GM20431 (cell line): ENCODE measurements around the gene SUMO4.

Source experiments
- in situ Hi-C: fragments of 300-500 bp; cut with MseI, MboI; formaldehyde crosslinking; loops from one replicate; pipeline ENCODE4 v1.15.0; 2020; ENCODE audit warnings: low sequenced_read_pairs; ENCODE audit not compliant: unreplicated experiment

Gene SUMO4

DNA sequence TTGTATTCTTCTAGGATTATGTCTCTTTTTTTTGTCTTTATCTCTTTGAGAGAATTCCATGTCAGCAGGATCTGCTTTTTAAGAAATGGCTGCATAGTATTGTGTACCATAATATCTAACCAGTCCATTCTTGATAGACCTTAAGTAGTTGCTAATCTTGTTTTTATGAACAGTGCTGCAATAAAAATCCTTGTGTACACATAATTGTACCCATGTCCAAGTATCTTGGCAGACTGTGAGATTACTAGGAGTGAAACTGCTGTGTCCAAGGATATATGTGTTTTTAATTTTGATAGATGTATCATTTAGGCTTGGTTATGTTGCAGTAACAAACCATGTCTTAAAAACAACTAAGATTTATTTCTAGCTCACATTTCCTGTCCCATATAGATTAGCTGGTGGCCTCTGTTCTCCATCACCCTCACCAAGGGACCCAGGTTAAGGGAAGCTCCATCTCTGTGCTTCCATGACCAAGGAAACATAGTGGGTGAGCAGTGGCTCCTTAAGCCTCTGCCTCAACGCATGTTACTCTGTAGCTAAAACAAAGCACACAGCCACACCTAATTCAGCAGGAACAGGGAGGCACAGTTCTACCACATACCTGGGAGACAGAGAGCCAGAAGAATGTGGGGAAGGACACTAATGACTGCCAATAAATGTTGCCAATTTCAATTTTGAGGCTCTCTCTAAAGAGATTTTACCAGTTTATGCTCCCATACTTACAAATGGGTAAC lies 12.1 kb upstream of the SUMO4 start:
- in situ Hi-C loops, result no loop called here

DNA sequence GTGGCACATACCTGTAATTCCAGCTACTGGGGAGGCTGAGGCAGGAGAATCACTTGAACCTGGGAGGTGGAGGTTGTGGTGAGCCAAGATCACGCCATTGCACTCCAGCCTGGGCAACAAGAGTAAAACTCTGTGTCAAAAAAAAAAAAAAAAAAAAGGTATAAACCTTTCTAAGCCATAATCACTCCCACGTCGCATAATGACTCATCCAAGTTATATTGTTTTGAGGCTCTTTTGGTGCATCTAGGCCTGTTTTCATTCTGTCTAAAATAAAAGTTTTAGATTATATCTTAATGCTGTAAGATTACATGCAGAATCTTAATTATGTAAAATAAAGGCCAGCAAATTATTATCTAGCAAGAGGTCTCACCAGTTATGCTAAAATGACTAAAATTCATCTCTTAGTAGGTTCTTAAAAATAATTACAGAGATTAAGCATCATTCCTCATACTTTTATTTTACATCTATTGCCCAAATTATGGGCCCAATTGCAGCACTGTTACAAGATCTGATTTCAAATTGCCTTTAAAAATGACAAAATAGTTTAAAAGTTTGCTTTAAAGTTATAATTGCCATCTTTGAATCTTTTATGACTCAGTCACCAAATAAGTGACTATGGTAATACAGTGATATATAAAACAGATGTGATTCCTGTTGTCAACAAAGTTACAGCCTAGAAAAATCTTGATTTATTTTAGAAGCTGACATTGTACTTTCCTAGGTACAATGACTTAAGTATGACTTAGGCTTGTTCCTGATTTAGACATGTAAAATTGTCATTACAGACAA lies 10.4 kb upstream of the SUMO4 start:
- in situ Hi-C loops, result no loop called here

DNA sequence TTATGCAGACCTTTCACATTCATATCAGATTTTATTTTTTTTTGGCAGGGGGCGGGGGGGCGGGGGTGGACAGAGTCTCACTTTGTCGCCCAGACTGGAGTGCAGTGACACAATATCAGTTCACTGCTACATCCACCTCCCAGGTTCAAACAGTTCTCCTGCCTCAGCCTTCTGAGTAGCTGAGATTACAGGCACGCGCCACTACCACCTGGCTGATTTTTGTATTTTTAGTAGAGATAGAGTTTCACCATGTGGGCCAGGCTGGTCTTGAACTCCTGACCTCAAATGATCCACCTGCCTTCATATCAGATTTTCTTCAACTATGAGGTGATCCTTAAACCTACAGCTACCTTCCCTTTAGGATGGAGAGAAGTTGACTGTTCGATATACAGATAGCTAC lies 8.0 kb upstream of the SUMO4 start:
- in situ Hi-C loops, result no loop called here

DNA sequence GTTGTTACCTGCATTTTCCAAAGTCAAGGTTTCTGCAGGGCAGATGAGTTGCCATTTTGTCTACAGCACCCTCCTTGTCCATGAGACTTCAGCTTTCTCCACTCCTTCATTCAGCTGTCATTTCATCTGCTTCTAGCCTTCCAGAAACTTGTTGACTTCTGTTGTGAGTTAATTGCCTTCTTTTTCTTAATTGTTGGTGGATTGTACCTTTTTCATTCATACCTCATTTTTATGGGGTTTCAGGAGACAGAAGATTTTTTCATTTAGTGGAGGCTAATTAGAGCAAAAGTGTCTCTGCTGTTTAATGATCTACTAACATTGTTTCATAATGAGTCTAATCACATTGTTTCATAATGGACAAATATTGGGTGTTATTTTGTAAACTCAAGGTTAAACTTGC lies 7.5 kb upstream of the SUMO4 start:
- in situ Hi-C loops, result no loop called here

DNA sequence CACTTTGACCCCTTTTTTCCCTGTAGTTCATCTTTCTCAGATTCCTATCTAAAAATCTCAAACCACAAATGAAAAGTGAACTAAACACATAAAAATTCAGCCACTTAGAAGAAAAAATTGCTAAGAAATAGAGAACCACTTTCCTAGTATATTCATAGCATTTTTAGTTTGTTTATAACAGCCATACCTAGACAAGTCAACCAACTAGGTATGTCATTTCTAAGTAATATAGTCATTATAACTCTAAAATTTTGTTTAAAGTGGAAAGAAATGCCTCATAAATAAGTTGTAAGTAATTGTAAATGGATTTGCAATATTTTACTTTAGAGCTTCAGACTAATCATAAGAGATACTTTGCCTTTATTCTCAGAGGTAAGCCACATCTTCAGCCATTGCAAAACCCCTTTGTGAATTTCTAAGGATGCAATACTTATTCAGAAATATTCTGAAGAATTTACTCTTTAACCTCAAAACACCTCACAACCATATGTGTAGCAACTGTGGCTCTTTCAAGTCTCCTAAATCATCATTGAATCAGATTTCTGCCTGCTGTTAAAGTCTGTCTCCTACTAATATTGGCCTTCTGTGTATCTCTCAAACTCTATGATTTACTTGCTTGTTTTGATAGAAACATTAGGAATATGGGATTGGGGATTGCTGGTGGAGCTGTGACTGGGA lies 6.9 kb upstream of the SUMO4 start:
- in situ Hi-C loops, result no loop called here

DNA sequence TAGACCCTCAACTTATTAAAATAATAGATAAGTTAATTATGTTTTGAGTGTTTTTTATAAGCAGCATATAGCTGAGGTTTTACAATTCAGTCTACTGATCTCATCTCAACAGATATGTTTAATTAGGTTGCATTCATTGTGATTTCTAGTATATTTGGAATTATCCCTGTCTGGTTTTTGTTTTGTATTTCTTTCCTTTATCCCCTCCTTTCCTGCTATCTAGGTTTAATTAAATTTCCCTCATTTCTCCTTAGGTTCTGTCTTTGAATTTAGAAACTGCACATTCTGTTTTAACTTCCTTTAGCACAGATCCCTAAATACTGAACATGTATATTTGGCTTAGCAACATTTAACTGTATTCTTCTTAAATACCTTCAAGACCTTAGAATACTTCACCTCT lies 4.9 kb upstream of the SUMO4 start:
- in situ Hi-C loops, result no loop called here

DNA sequence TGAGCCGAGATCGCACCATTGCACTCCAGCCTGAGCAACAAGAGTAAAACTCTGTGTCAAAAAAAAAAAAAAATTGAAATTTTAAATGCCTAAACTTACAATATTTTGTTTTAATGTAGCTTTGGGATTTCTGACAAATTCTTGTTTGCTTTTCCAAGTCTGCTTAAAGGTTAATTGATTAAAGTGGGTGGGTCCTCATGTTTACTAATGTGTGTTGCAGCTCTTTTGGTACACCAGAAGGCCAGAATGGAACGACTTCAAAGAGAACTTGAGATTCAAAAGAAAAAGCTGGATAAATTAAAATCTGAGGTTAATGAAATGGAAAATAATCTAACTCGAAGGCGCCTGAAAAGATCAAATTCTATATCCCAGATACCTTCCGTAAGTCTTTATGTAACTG lies 2.7 kb upstream of the SUMO4 start:
- in situ Hi-C loops, result no loop called here

DNA sequence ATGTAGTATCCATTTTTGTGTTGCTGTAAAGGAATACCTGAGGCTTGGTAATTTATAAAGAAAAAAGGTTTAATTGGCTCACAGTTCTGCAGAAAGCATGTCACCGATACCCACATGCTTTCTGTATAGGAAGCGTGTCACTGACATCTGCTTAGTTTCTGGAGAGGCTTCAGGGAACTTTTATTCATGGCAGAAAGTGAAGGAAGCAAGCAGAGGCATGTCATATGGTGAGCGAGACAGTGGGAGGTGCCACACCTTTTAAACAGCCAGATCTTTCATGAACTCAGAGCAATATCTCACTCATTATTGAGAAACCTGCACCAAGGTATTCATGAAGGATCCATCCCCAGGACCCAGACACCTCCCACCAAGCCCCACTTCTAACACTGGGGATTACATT lies 3.5 kb downstream of the SUMO4 start:
- in situ Hi-C loops, result no loop called here

DNA sequence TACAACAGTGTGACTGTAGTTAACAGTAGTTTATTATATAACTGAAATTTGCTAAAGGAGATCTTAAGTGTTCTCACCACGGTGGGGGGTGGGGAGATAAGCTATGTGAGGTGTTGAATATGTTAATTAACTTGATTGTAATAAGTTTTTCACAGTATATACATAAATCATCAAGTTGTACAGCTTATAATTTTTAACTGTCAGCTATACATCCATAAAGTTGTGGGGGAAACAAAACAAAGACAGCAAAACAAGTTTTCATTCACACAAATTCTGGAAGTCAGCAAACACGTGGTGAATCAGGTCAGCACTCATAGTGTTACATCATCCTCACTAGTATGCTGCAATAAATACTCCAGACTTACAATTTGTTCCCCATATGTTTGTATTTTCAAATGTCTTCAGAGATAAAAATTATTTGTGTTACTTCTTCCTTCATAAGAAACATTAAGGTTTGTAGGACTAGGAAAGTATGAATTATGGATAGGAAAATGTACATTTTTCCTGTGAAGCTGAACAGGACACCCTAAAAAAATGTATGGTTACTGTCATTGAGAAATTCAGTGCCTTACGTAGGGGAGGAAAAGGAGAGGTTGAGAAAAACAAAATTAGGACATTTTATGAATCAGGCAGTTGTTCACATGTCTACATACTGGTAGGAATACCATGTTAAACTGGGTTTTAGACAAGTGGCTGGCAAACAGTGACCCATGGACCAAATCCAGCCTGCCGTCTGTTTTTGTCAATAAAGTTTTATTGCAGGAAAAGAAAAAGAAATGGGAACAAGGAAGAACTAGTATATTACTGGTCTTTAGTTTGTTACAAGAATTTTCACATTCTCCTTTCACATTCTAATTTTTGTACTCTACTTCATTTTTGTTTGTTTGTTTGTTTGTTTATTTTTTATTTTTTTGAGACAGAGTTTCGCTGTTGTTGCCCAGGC lies 6.0 kb downstream of the SUMO4 start:
- in situ Hi-C loops, result no loop called here

DNA sequence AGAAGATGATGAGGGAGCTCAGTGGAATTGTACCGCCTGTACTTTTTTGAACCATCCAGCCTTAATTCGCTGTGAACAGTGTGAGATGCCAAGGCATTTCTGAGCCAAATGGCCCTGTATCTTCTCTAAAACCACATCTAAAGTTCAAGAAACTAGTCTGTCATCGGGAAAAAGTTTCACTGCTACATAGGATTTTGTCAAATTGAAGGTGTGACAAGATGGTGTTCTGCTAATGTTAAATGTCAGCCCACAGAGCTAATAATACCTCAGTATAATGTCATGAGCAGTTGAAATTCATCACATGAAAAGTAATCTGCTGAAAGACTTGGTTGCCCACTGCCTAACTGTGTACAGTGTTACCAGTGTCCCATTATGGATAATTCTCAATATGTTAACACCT lies 9.6 kb downstream of the SUMO4 start:
- in situ Hi-C loops, result no loop called here

DNA sequence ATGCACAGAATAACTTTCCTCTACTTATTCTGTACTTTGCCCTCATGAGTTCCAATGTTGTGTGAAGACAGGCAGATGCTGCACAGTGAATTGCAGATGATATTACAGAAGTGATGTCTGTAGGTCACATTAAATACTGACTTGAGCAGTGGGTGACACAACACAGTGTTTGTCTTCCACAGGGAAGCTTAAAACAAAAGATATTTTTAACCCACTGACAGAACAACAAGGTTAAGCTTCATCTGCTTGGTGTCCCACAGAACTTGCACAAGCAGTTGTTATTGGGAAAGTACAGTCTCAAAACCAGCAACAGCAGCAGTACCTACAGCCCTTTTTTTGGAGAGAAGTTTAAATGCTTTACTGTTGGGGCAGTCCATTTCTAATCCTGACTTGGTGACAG lies 10.5 kb downstream of the SUMO4 start:
- in situ Hi-C loops, result no loop called here

DNA sequence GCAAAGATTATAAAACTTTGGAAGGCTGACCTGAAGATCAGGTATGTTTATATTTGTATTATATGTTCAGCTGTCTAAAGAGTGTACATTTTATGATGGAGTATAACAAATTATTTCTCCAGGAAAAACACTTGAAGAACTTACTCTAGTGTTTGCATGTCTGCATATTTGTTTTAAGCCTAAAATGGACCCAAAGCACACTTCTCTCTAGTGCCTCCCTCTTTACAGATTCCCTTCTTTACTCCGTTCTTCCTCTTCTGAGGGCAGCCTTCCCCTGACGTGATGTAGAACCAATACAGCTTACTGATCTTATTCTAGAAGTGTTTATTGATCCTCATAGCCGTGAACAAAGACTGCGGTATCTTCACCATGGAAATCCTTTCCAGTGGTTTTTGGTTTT lies 13.9 kb downstream of the SUMO4 start:
- in situ Hi-C loops, result no loop called here

DNA sequence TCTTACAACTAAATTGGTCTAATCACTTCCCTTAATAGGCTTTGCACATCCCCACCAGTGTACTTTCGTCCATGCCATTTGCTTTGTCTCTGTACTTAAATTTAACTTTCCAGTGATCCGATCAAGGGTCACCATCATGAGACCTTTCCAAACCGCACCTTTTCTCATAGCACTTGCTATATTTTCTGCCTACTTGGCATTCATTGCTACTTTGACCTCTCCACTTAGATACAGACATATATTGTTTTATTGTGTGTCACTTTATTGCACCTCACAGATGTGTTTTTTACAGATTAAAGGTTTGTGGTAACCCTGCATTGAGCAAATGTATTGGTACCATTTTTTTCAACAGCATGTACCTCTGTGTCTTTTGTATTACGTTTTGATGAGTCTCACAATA lies 14.8 kb downstream of the SUMO4 start:
- in situ Hi-C loops, result no loop called here

DNA sequence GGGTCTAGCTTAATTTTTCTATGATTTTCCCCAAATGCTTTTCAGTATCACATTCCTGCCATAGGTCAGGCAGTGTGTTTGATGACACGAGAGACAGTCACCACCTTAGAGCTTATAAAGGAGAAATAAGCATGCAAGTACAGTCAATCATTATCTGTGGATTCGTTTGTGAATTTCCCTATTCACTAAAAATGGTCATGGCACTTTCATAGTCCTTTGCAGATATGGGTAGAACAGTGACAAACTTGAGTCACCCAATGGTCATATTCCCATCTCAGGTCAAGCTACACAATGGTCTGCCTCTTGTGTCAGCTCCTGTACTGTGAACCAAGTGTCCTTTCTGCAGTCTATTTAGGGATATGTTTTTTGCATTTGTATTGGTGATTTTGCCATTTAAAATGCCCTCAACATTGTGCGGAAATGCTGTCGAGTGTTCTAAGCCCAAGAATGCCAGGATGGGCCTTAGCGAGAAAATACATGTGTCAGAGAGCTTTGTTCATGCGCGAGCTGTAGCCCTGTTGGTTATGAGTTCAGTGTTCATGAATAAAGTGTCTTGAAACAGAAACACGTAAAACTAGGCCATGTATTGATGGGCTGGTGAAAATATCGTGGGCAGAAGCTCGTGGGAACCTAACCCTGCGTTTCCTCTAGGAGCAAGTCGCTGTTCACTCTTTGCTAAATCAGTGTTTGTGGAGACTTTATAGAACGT lies 19.8 kb downstream of the SUMO4 start:
- in situ Hi-C loops, result loop anchor here (10.0 kb wide), 1 partner anchor 395 kb away; no protein-coding TSS in a partner anchor

DNA sequence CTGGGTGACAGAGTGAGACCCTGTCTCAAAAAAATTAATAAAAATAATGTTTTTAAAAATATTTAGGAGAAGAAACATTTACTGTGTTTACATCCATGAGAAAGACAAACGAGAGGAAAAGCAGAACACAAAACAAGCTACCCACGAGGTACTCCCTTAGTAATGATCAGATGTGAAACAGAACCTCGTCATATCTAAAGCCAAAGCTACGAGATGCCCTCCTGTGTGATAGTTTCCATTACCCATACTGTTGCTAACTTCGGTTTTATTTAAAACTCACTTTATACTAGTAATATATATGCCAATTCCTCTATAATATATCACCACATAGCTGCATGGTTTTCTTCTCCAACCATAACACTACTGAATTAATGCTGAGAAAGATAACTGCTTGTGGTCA lies 21.1 kb downstream of the SUMO4 start:
- in situ Hi-C loops, result loop anchor here (10.0 kb wide), 1 partner anchor 396 kb away; no protein-coding TSS in a partner anchor

DNA sequence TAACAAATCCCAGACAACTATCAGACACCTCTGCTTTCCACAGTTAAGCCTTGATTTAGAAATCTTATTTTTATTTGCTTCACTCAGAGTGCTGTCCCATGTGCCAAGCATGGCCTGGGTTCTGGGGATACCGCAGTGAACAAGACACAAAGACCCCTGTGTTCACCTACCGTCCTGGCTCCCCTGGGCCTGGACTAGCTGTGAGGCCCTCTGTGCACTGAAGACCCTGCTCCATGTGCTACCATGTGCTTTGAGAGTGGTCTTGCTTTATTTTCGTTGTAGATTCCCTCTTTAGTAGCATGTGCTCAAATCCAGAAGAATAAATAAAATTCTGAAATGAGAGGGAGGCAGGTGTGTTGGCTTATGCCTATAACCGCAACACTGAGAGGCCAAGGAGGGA lies 22.5 kb downstream of the SUMO4 start:
- in situ Hi-C loops, result loop anchor here (10.0 kb wide), 1 partner anchor 398 kb away; no protein-coding TSS in a partner anchor

DNA sequence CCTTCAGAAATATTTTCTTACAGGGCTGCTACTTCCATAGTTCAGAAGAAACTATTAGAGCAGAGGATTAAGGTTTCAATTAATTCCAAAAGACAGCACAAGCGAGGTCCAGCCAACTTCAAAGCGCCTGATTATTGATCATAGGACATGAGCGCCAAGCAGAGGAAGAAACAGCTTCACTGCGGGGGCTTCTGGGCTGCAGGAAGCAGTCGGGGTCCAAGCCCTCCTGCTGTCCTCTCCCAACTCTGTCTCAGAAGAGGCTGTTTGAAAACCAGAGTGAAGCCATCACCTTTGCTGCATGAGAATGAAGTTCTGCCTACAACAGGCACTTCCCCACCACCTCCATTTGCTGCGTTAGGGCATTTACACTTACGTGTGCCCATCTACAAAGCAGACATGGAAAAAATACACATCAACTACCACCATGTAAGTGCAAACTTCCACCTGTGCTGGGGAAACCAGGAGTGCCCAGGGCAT lies 23.9 kb downstream of the SUMO4 start:
- in situ Hi-C loops, result loop anchor here (10.0 kb wide), 1 partner anchor 399 kb away; no protein-coding TSS in a partner anchor

DNA sequence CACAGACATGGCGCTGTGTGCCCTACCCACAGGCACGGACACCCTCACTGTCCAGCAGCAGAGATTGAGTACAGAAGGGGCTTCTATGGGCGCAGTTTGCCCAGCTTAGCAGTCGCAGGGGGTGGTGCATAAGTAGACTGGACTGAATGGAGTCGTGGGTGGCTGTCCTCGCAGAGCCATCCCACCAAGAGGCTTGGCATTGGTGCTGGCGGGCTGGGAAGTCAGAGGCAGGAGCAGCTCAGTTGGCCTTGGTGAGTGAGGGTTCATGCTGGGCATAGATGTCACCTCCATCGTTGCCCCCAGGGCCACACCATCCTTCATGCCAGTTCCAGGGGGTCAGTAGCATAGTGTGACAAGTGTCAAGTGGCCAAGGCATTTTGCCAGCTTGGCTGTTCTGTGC lies 25.2 kb downstream of the SUMO4 start:
- in situ Hi-C loops, result loop anchor here (10.0 to 25.0 kb wide), 2 partner anchors 338 to 400 kb away; no protein-coding TSS in a partner anchor

DNA sequence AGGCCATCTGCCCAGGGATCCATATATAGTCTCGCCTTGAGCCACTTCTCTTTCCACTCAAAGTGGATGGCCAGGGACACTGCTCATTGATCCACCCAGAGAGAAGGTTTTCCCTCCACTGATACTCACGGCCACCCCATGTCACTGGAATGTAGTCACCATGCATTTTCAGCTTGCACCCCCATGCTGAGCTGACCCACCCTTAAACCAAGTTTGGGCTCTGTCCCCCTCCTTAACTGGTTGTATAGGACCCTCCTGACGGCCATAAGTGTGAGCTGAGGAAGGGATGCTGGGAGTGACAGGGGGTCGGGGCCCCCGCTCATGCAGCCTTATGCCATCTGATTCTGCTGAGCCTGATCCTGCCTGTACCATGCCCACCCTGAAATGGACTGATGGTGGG lies 25.7 kb downstream of the SUMO4 start:
- in situ Hi-C loops, result loop anchor here (10.0 to 25.0 kb wide), 2 partner anchors 338 to 401 kb away; no protein-coding TSS in a partner anchor
